ENCODE measurements around the gene CEACAM8.
"Not testable (repeated sequence)": the region's sequence is repeated elsewhere in the genome, so short reads cannot be mapped to it uniquely, and the experiment has no call there.

CEACAM8 gene

GRCh38 chr19:42571116-42571515 is 23.6 kb downstream of the CEACAM8 start:
- Histone ChIP-seq H3K27ac (ENCODE audit: low read length) (no peak overlapping the region), H3K9me3 (ENCODE audit: control insufficient read depth, insufficient read depth, low read length) (no peaks in the 10 kb centered on the region), H3K4me1 (ENCODE audit: control insufficient read depth, insufficient read depth, low read length) (no peaks in the 10 kb centered on the region), H3K36me3 (ENCODE audit: control insufficient read depth, insufficient read depth, low read length) (no peaks in the 10 kb centered on the region), H3K27me3 (ENCODE audit: control insufficient read depth, insufficient read depth, low read length) (no peaks in the 10 kb centered on the region), H3K4me3 (ENCODE audit: low read length) (no peak overlapping the region)
- no CpG with 5 or more reads among the region's 2 CpGs for WGBS (ENCODE audit: insufficient coverage, insufficient read length)
- DNase-seq (ENCODE audit: low read depth, low spot score), result no peak

- H3K4me1 ChIP-seq (ENCODE audit: control insufficient read depth, insufficient read depth, low read length), result no peaks in the 10 kb centered on the region
- no peak overlapping the region for H3K4me3 ChIP-seq (ENCODE audit: low read length)
- no peaks in the 10 kb centered on the region for H3K36me3 ChIP-seq (ENCODE audit: control insufficient read depth, insufficient read depth, low read length)
- H3K27me3 ChIP-seq (ENCODE audit: control insufficient read depth, insufficient read depth, low read length), result no peaks in the 10 kb centered on the region
- WGBS (ENCODE audit: insufficient coverage, insufficient read length), result no CpG with 5 or more reads among the region's 2 CpGs
- H3K9me3 ChIP-seq (ENCODE audit: control insufficient read depth, insufficient read depth, low read length), result no peaks in the 10 kb centered on the region
- H3K27ac ChIP-seq (ENCODE audit: low read length), result no peak overlapping the region
- DNase-seq (ENCODE audit: low read depth, low spot score), result no peak
Observed at GRCh38 chr19:42569193-42569592, 25.5 kb downstream of the CEACAM8 start.

GRCh38 chr19:42568006-42568405 is 26.7 kb downstream of the CEACAM8 start:
- no peaks in the 10 kb centered on the region for H3K4me1 ChIP-seq (ENCODE audit: control insufficient read depth, insufficient read depth, low read length)
- H3K36me3 ChIP-seq (ENCODE audit: control insufficient read depth, insufficient read depth, low read length), result no peaks in the 10 kb centered on the region
- no peak for DNase-seq (ENCODE audit: low read depth, low spot score)
- no peaks in the 10 kb centered on the region for H3K9me3 ChIP-seq (ENCODE audit: control insufficient read depth, insufficient read depth, low read length)
- no CpG with 5 or more reads among the region's 4 CpGs for WGBS (ENCODE audit: insufficient coverage, insufficient read length)
- no peak overlapping the region for H3K27ac ChIP-seq (ENCODE audit: low read length)
- H3K27me3 ChIP-seq (ENCODE audit: control insufficient read depth, insufficient read depth, low read length), result no peaks in the 10 kb centered on the region
- no peak overlapping the region for H3K4me3 ChIP-seq (ENCODE audit: low read length)

- no peaks in the 10 kb centered on the region for H3K9me3 ChIP-seq (ENCODE audit: control insufficient read depth, insufficient read depth, low read length)
- no peaks in the 10 kb centered on the region for H3K36me3 ChIP-seq (ENCODE audit: control insufficient read depth, insufficient read depth, low read length)
- WGBS (ENCODE audit: insufficient coverage, insufficient read length), result no CpG with 5 or more reads among the region's 4 CpGs
- no peak overlapping the region for H3K4me3 ChIP-seq (ENCODE audit: low read length)
- no peaks in the 10 kb centered on the region for H3K27me3 ChIP-seq (ENCODE audit: control insufficient read depth, insufficient read depth, low read length)
- no peak overlapping the region for H3K27ac ChIP-seq (ENCODE audit: low read length)
- DNase-seq (ENCODE audit: low read depth, low spot score), result no peak
- no peaks in the 10 kb centered on the region for H3K4me1 ChIP-seq (ENCODE audit: control insufficient read depth, insufficient read depth, low read length)
Observed at GRCh38 chr19:42567567-42567966, 27.2 kb downstream of the CEACAM8 start.

GRCh38 chr19:42563352-42564210 is 31.1 kb downstream of the CEACAM8 start:
- Histone ChIP-seq H3K27me3 (ENCODE audit: control insufficient read depth, insufficient read depth, low read length) (no peaks in the 10 kb centered on the region), H3K4me3 (ENCODE audit: low read length) (no peak overlapping the region), H3K4me1 (ENCODE audit: control insufficient read depth, insufficient read depth, low read length) (0 out of 2 replicates have a peak, but pooled peaks cover 2% of the 10 kb centered on the region), H3K9me3 (ENCODE audit: control insufficient read depth, insufficient read depth, low read length) (no peaks in the 10 kb centered on the region), H3K27ac (ENCODE audit: low read length) (no peak overlapping the region), H3K36me3 (ENCODE audit: control insufficient read depth, insufficient read depth, low read length) (no peaks in the 10 kb centered on the region)
- DNase-seq (ENCODE audit: low read depth, low spot score), result no peak
- WGBS (ENCODE audit: insufficient coverage, insufficient read length), result no CpG with 5 or more reads among the region's 7 CpGs

- Histone ChIP-seq H3K9me3 (ENCODE audit: control insufficient read depth, insufficient read depth, low read length) (no peaks in the 10 kb centered on the region), H3K4me1 (ENCODE audit: control insufficient read depth, insufficient read depth, low read length) (0 out of 2 replicates have a peak, but pooled peaks cover 3% of the 10 kb centered on the region), H3K27ac (ENCODE audit: low read length) (no peak overlapping the region), H3K27me3 (ENCODE audit: control insufficient read depth, insufficient read depth, low read length) (no peaks in the 10 kb centered on the region), H3K4me3 (ENCODE audit: low read length) (no peak overlapping the region), H3K36me3 (ENCODE audit: control insufficient read depth, insufficient read depth, low read length) (no peaks in the 10 kb centered on the region)
- no CpG with 5 or more reads among the region's 2 CpGs for WGBS (ENCODE audit: insufficient coverage, insufficient read length)
- no peak for DNase-seq (ENCODE audit: low read depth, low spot score)
Observed at GRCh38 chr19:42561512-42561911, 33.2 kb downstream of the CEACAM8 start.

- Histone ChIP-seq H3K27me3 (ENCODE audit: control insufficient read depth, insufficient read depth, low read length) (no peaks in the 10 kb centered on the region), H3K9me3 (ENCODE audit: control insufficient read depth, insufficient read depth, low read length) (no peaks in the 10 kb centered on the region), H3K36me3 (ENCODE audit: control insufficient read depth, insufficient read depth, low read length) (no peaks in the 10 kb centered on the region), H3K4me3 (ENCODE audit: low read length) (no peak overlapping the region), H3K27ac (ENCODE audit: low read length) (no peak overlapping the region), H3K4me1 (ENCODE audit: control insufficient read depth, insufficient read depth, low read length) (0 out of 2 replicates have a peak, but pooled peaks cover 3% of the 10 kb centered on the region)
- DNase-seq (ENCODE audit: low read depth, low spot score), result no peak
- no CpG with 5 or more reads among the region's 4 CpGs for WGBS (ENCODE audit: insufficient coverage, insufficient read length)
Observed at GRCh38 chr19:42560731-42561130, 34.0 kb downstream of the CEACAM8 start.

- H3K4me3 ChIP-seq (ENCODE audit: low read length), result no peak overlapping the region
- DNase-seq (ENCODE audit: low read depth, low spot score), result no peak
- H3K36me3 ChIP-seq (ENCODE audit: control insufficient read depth, insufficient read depth, low read length), result no peaks in the 10 kb centered on the region
- peaks cover 6% of the 10 kb centered on the region; the same call in 1 of the 2 replicates for H3K4me1 ChIP-seq (ENCODE audit: control insufficient read depth, insufficient read depth, low read length)
- no peaks in the 10 kb centered on the region for H3K27me3 ChIP-seq (ENCODE audit: control insufficient read depth, insufficient read depth, low read length)
- H3K27ac ChIP-seq (ENCODE audit: low read length), result no peak overlapping the region
- WGBS (ENCODE audit: insufficient coverage, insufficient read length), result no CpG with 5 or more reads among the region's 7 CpGs
- H3K9me3 ChIP-seq (ENCODE audit: control insufficient read depth, insufficient read depth, low read length), result no peaks in the 10 kb centered on the region
Observed at GRCh38 chr19:42558450-42559150, 36.1 kb downstream of the CEACAM8 start.

- not testable (repeated sequence) for H3K27me3 ChIP-seq (ENCODE audit: control insufficient read depth, insufficient read depth, low read length); H3K4me3 ChIP-seq (ENCODE audit: low read length); H3K27ac ChIP-seq (ENCODE audit: low read length); H3K9me3 ChIP-seq (ENCODE audit: control insufficient read depth, insufficient read depth, low read length); H3K36me3 ChIP-seq (ENCODE audit: control insufficient read depth, insufficient read depth, low read length); H3K4me1 ChIP-seq (ENCODE audit: control insufficient read depth, insufficient read depth, low read length); DNase-seq (ENCODE audit: low read depth, low spot score)
- no CpG with 5 or more reads among the region's 10 CpGs for WGBS (ENCODE audit: insufficient coverage, insufficient read length)
Observed at GRCh38 chr19:42557386-42557871, 37.3 kb downstream of the CEACAM8 start.

- WGBS (ENCODE audit: insufficient coverage, insufficient read length), result no CpG with 5 or more reads among the region's 10 CpGs
- H3K4me3 ChIP-seq (ENCODE audit: low read length), result no peak overlapping the region
- DNase-seq (ENCODE audit: low read depth, low spot score), result no peak
- no peak overlapping the region for H3K27ac ChIP-seq (ENCODE audit: low read length)
- H3K36me3 ChIP-seq (ENCODE audit: control insufficient read depth, insufficient read depth, low read length), result no peaks in the 10 kb centered on the region
- peaks cover 6% of the 10 kb centered on the region; the same call in 1 of the 2 replicates for H3K4me1 ChIP-seq (ENCODE audit: control insufficient read depth, insufficient read depth, low read length)
- H3K27me3 ChIP-seq (ENCODE audit: control insufficient read depth, insufficient read depth, low read length), result no peaks in the 10 kb centered on the region
- H3K9me3 ChIP-seq (ENCODE audit: control insufficient read depth, insufficient read depth, low read length), result no peaks in the 10 kb centered on the region
Observed at GRCh38 chr19:42555801-42556200, 38.9 kb downstream of the CEACAM8 start.
